Duodenal mucosa (tissue), 2 donors: ENCODE measurements around the gene TSNAXIP1.

ENCODE experiments used
- H3K27ac ChIP-seq: one replicate; pipeline ENCODE4 v1.7.0; 2013; ENCODE audit warnings: low read depth, low read length
- H3K27me3 ChIP-seq, 2 donors: one replicate each; pipeline ENCODE4 v1.7.0; 2013; ENCODE audit warnings: low read length in 2 of 2, control low read depth in 1 of 2; ENCODE audit not compliant: insufficient read depth in 2 of 2, control insufficient read depth in 1 of 2
- H3K36me3 ChIP-seq, 2 donors: one replicate each; pipeline ENCODE4 v1.7.0; 2013; ENCODE audit warnings: low read length in 2 of 2, control low read depth in 1 of 2; ENCODE audit not compliant: insufficient read depth in 2 of 2, control insufficient read depth in 1 of 2
- H3K4me1 ChIP-seq, 2 donors: one replicate each; pipeline ENCODE4 v1.7.0; 2013; ENCODE audit warnings: low read length in 2 of 2, control low read depth in 1 of 2; ENCODE audit not compliant: insufficient read depth in 2 of 2, control insufficient read depth in 1 of 2
- H3K4me3 ChIP-seq, 2 donors: one replicate each; pipeline ENCODE4 v1.7.0; 2013; ENCODE audit warnings: low read length in 2 of 2, low read depth in 1 of 2
- H3K9ac ChIP-seq, 2 donors: one replicate each; pipeline ENCODE4 v1.7.0; 2013; ENCODE audit warnings: low read length in 2 of 2, low read depth in 1 of 2
- H3K9me3 ChIP-seq, 2 donors: one replicate each; pipeline ENCODE4 v1.7.0; 2013; ENCODE audit warnings: low read length in 2 of 2, control low read depth in 1 of 2; ENCODE audit not compliant: control insufficient read depth in 1 of 2

Gene TSNAXIP1

DNA sequence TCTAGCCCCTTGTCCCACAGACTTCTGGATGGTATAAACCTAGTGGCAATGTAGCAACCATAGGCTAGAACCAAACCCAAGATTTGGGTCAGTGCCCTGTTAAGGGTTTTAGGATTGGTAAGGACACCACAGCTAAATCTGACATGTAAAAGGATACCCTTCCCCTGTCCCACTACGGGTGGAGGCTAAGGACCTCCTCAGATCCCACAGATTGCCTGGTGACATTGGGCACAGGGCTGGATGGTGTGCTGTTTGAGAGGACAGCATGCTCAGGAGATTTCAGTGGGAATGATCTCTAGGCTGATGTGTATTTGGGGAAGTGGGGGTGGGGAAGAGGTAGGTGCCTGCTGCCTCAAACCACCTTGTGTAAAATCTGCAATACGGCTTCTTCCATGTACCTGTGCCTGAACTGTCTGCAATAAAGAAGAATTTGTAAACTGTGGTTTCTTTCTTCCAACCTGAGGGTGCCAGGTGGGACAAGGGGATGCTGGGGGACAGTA lies 65.5 kb downstream of the TSNAXIP1 start:
- Histone ChIP-seq H3K27ac (peak overlapping the region; percentile 53), H3K4me3 (peak overlapping the region; percentile 94 to 96), H3K9ac (peak overlapping the region; percentile 79 to 91), H3K9me3 (no peaks in the 10 kb centered on the region), H3K27me3 (no peaks in the 10 kb centered on the region), H3K4me1 (peaks cover 19 to 26% of the 10 kb centered on the region in 2 donors), H3K36me3 (peaks cover 30 to 46% of the 10 kb centered on the region in 2 donors)

DNA sequence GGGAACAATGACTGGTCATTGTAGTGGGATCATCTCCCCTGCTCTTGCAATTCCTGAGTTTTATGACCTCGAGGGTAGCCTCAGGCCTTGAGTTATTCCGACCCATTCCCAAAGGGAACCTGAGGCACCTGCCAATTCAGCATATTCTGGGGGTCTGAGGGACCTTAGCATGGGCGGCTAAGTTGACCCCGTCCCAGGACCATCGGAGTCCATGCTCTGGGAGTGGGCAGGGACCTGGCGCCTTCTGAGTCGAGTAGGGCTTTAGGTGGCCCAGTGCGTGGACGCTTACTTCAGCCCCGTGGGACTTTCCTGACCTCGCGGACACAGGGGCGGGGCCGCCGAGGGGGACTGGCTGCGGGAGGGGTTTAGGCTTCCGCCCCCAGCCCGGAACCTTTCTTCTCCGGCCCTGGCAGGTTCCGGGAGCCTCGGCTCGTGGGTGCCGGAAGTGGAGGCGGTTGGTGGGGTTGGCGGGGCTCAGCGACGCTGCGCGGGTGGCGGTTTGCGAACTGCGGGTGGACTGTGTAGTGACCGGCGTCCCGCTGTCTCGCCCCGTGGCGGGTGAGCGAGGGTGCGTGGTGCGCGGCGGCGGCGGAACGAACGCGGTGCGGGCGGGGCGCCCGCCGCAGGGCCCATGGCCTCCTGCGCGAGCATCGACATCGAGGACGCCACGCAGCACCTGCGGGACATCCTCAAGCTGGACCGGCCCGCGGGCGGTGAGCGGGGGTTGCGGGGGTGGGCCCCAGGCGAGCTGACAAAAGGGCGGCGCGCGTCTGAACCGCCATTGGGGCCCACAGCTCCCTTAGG lies 66.1 kb downstream of the TSNAXIP1 start, which contains the start of gene EDC4:
Gene EDC4, plus strand, starts transcription at position 422 of the 804 bp plus-strand sequence. Its CDS starts 210 bp downstream, at position 632.
- peaks cover 19 to 26% of the 10 kb centered on the region in 2 donors for H3K4me1 ChIP-seq
- H3K4me3 ChIP-seq = peak within 1 kb of the TSS; percentile 94 to 96
- H3K9ac ChIP-seq = peak within 1 kb of the TSS; percentile 79 to 91
- no peaks in the 10 kb centered on the region for H3K27me3 ChIP-seq
- H3K27ac ChIP-seq = peak within 1 kb of the TSS; percentile 53
- H3K9me3 ChIP-seq = no peaks in the 10 kb centered on the region
- peaks cover 35 to 46% of the 10 kb centered on the region in 2 donors for H3K36me3 ChIP-seq

DNA sequence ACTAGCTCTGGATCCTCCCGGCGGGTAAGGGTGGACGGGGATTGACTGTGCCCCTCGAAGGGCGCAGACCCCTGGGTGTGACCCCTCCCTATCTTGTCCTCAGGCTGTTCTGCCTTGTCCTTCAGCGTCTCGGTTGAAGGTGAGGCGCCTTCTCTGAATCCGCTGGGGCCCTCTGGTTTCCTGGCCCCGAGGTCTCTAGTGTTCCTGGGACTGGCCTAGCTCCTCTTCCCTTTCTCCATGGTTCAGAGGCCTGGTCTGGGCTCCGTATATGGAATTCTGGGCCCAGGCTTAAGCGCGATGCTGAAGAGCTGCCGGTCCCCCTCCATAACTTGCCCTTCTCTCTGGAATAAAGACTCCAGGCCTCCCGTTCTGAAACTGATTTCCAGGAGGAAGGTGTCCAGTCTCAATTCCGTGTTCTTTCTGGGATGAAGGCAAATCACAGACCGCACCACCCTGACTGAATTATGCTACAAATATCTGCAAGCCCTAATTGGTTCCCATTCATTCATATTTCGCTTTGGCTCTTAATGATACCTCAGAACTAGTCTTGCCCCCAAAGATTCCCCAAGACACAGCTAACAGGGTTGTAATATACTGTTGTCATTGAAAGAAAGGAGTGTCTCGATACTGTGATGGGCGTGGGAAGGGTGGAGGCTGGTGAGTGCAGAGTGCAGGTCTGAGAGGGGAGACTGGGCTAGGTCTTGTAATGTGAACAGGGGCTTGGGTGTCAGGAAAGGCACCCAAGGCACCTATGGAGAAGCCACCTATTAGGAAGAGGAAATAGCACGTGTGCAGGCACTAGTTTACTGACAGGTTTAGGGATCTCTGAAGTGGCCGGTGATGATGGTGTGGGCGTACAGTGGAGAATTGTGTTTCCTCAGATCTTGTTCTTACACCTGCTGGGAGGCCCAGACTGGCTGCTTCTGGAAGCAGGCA lies 67.0 kb downstream of the TSNAXIP1 start:
- Histone ChIP-seq H3K4me1 (peaks cover 19 to 26% of the 10 kb centered on the region in 2 donors), H3K36me3 (peaks cover 37 to 47% of the 10 kb centered on the region in 2 donors), H3K27me3 (no peaks in the 10 kb centered on the region), H3K27ac (no peak overlapping the region), H3K9ac (peak overlapping the region; percentile 79 to 91), H3K9me3 (no peaks in the 10 kb centered on the region), H3K4me3 (peak overlapping the region; percentile 94 to 96)

DNA sequence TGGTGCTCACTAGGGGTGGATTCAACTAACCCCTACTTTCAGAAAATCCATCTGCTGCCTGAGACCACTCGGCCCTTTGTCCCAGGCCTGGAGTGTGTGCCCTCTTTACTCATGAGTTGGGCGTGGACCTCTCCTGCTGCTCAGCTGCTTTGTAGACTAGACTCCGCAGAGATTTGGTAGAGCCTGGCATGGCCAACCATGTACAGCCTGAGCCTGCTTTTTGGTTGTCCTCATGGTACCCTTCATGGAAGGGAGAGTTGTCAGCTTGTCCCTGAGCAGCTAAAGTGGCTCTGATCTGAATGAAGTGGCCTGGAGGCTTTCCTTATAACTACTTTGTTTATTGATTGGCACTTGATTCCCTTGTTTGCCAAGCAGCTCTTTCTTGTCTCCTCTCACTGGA lies 67.7 kb downstream of the TSNAXIP1 start:
- H3K27me3 ChIP-seq = no peaks in the 10 kb centered on the region
- H3K4me1 ChIP-seq = peaks cover 19 to 26% of the 10 kb centered on the region in 2 donors
- peaks cover 43 to 52% of the 10 kb centered on the region in 2 donors for H3K36me3 ChIP-seq
- no peaks in the 10 kb centered on the region for H3K9me3 ChIP-seq
- peak overlapping the region in 1 of 2 donors; percentile 79 for H3K9ac ChIP-seq
- H3K4me3 ChIP-seq = peak overlapping the region; percentile 94 to 96
- H3K27ac ChIP-seq = no peak overlapping the region

DNA sequence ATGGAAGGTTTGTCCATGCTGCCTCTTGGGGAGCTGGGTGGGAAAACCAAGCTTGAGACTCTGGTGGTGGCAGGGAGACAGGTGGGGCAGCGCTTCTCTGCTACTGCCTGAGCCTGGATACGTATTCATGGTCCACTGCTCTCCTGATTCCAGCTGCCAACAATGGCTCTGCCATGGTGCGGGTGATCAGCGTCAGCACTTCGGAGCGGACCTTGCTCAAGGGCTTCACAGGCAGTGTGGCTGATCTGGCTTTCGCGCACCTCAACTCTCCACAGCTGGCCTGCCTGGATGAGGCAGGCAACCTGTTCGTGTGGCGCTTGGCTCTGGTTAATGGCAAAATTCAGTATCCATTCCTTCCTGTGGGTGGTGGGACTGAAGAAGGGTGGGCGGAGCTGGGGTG lies 70.4 kb downstream of the TSNAXIP1 start:
- H3K9ac ChIP-seq = no peak overlapping the region
- no peak overlapping the region for H3K4me3 ChIP-seq
- H3K9me3 ChIP-seq = no peaks in the 10 kb centered on the region
- no peak overlapping the region for H3K27ac ChIP-seq
- H3K4me1 ChIP-seq = peaks cover 19 to 26% of the 10 kb centered on the region in 2 donors
- H3K27me3 ChIP-seq = no peaks in the 10 kb centered on the region
- H3K36me3 ChIP-seq = peaks cover 62 to 64% of the 10 kb centered on the region in 2 donors
